ENCODE data around the gene MDM2.

GRCh38 chr12:68850390-68850789 lies 42.4 kb downstream of the MDM2 start:
- TF ChIP-seq CTCF (conservative IDR thresholded peaks at IDR 0.05 in 1 of 2, IDR thresholded peaks at IDR 0.05 in 1 of 2; ENCODE audit: low read depth in 1 of 2, low read length in 2 of 2) (no peak), EZH2 (IDR thresholded peaks at IDR 0.05; ENCODE audit: low read length, missing control alignments) (no peak)
